Large intestine (tissue), 3 donors: ENCODE data around the gene MAP3K4. TPM values are rescaled to one million over a fixed set of nuclear protein-coding genes. Genes with fewer than 3 reads are reported as not detected.
"Not testable (repeated sequence)": the region's sequence is repeated elsewhere in the genome, so short reads cannot be mapped to it uniquely, and the experiment has no call there.

Source experiments
- DNase-seq, 2 donors: peaks; one replicate each; pipeline versions ENCODE4 v3.0.0 to v3.0.0-alpha.2; 2013
- H3K27ac ChIP-seq: one replicate; pipeline ENCODE4 v1.5.1; 2013; ENCODE audit warnings: low read length
- H3K27me3 ChIP-seq: 2 replicates; pipeline ENCODE4 v1.6.1; 2013; ENCODE audit warnings: low read length; ENCODE audit not compliant: control insufficient read depth, insufficient read depth
- H3K36me3 ChIP-seq: 2 replicates; pipeline ENCODE4 v1.6.1; 2013; ENCODE audit warnings: low read length; ENCODE audit not compliant: control insufficient read depth, insufficient read depth
- H3K4me1 ChIP-seq: one replicate; pipeline ENCODE4 v1.6.1; 2013; ENCODE audit warnings: low read length; ENCODE audit not compliant: control insufficient read depth, insufficient read depth
- H3K4me3 ChIP-seq: one replicate; pipeline ENCODE4 v1.5.1; 2013; ENCODE audit warnings: low read length
- H3K9me3 ChIP-seq: one replicate; pipeline ENCODE4 v1.6.1; 2013; ENCODE audit warnings: mild to moderate bottlenecking, low read depth, low read length, moderate library complexity; ENCODE audit not compliant: control insufficient read depth
- WGBS: methylation state at CpG from one replicate; pipeline ENCODE4 v1.1.5; 2013; ENCODE audit warnings: low lambda C conversion rate; ENCODE audit not compliant: insufficient coverage; 5-methylcytosine and 5-hydroxymethylcytosine counted together
- polyA plus RNA-seq: library from polyadenylated mRNA; unstranded; fragments of 120-200 nt; gene quantifications from one replicate; pipeline ENCODE4 v1.2.1, GENCODE V29; 2013

MAP3K4 gene
- polyA plus RNA-seq, 1 donor: 30.1 TPM

DNA sequence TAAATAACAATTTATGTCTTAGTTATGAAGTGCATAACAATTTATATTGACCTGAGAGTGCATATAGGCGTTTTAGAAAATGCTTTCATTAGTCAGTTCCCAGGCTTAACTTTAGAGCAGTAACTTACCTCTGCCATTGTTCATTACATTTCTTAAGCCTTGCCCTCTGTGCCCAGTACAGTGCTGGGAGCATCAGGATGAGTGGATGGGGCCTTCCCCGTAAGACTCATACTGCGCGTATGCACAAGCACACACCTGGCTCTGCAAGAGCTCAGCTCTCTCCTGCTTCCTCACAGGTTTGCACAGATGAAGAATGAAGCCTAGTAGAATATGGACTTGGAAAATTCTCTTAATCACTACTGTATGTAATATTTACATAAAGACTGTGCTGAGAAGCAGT lies 125.0 kb downstream of the MAP3K4 start:
- WGBS: no CpG with 5 or more reads among the region's 4 CpGs
- Histone ChIP-seq H3K27ac (no peak overlapping the region), H3K9me3 (no peaks in the 10 kb centered on the region)

DNA sequence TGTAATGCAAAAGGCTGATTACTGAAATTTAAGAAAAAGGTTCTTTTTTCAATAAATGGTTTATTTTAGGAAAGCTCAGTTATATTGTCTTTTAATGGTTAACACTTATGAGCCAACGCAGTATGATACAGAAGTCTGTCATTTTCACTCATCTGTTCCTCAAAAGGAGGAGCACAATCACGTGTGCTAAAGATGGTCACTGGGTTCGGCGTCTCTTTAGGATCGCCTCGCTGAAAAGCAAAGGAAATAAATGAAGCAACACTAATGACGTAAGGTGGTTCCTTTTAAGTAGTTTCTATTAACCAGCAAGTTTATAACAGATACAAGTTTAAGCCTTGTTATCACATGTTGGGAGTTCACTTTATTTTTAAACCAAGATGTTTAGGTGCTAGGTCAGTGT lies 125.7 kb downstream of the MAP3K4 start:
- no peak overlapping the region for H3K27ac ChIP-seq
- no peak overlapping the region for H3K4me3 ChIP-seq
- no peaks in the 10 kb centered on the region for H3K4me1 ChIP-seq
- 93% methylated on average over 5 of the region's 7 CpGs for WGBS
- no peaks in the 10 kb centered on the region for H3K27me3 ChIP-seq
- no peaks in the 10 kb centered on the region for H3K9me3 ChIP-seq
- peaks cover 60% of the 10 kb centered on the region for H3K36me3 ChIP-seq
- no peak for DNase-seq

More for the DNA sequence above, 125.0 kb downstream of the MAP3K4 start:
- Histone ChIP-seq H3K4me3 (no peak overlapping the region), H3K4me1 (no peaks in the 10 kb centered on the region), H3K36me3 (peaks cover 67% of the 10 kb centered on the region), H3K27me3 (no peaks in the 10 kb centered on the region)
- no peak for DNase-seq

DNA sequence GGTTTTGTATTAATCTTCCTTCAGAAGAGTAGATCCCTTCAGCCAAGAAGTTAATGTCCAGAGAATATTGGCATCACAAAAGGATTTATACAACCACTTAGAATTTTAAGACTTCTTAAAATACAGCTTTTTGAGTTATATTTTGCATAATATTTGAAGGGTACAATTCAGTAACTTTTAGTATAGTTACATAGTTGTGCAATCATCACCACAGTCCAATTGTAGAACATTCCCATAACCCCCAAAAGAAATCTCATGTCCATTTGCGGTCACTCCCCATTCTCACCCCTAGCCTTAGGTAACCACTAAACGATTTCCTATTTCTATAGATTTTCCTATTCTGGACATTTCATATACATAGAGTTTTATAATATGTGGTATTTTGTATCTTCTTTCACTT lies 126.4 kb downstream of the MAP3K4 start:
- no peak overlapping the region for H3K4me3 ChIP-seq
- no peaks in the 10 kb centered on the region for H3K27me3 ChIP-seq
- no peaks in the 10 kb centered on the region for H3K4me1 ChIP-seq
- H3K9me3 ChIP-seq: no peaks in the 10 kb centered on the region
- H3K36me3 ChIP-seq: peaks cover 54% of the 10 kb centered on the region
- no peak for DNase-seq
- H3K27ac ChIP-seq: no peak overlapping the region
- WGBS: no CpG with 5 or more reads among the region's 2 CpGs

DNA sequence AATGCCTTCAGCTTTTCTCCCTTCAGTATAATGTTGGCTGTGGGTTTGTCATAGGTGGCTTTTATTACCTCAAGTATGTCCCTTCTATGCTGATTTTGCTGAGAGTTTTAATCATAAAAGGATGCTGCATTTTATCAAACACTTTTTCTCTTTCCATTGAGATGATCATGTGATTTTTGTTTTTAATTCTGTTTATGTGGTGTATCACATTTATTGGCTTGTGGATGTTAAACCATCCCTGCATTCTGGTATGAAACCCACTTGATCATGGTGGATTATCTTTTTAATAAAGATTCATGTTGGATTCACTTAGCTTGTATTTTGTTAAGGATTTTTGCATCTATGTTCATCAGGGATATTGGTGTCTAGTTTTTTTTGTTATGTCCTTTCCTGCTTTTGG lies 131.8 kb downstream of the MAP3K4 start:
- H3K4me1 ChIP-seq, H3K9me3 ChIP-seq, H3K27me3 ChIP-seq, H3K27ac ChIP-seq, DNase-seq, H3K4me3 ChIP-seq: not testable (repeated sequence)
- H3K36me3 ChIP-seq: peaks cover 21% of the 10 kb centered on the region

DNA sequence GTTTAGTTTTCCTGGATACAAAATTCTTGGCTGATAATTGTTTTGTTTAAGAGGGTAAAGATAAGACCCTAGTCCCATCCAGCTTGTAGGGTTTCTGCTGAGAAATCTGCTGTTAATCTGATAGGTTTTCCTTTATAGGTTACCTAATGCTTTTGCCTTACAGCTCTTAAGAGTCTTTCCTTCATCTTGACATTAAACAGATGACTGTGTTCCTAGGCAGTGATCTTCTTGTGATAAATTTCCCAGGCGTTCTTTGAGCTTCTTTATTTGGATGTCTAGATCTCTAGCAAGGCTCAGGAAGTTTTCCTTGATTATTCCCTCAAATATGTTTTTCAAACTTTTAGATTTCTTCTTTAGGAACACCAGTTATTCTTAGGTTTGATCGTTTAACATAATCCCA lies 134.0 kb downstream of the MAP3K4 start:
- 100% methylated on average over 2 of the region's 2 CpGs for WGBS
- Histone ChIP-seq H3K36me3 (peaks cover 17% of the 10 kb centered on the region), H3K27ac (no peak overlapping the region), H3K27me3 (no peaks in the 10 kb centered on the region), H3K9me3 (no peaks in the 10 kb centered on the region), H3K4me3 (no peak overlapping the region), H3K4me1 (no peaks in the 10 kb centered on the region)
- no peak for DNase-seq

DNA sequence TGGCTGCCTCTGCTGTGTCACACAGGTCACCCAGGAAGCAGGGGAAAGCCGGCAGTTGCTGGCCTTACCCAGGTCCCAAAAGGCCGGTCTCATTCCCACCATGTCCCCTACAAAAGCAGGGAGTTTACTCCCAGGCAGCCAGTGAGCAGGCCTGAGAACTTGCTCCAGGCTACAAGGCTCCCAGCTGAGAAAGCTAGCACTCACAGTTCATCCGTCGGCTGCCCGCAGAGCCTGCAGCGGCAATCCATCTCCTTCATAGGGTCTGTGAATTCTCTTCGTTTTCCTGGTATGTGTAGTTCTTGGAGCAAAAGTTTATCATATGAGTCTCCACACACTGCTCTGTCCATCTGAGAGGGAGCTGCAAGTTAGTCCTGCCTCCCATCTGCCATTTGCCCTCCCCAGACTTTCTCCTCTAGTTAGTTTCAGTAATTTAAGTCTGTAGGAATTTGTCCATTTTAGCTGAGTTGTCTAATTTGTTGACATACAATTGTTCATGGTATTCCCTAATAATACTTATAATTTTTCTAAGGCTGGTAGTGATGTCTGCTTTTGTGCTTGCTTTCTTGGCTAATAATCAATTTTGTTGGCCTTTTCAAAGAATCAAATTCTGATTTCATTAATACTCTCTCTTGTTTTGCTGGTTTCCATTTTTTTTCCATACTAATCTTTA lies 135.6 kb downstream of the MAP3K4 start:
- no peaks in the 10 kb centered on the region for H3K9me3 ChIP-seq
- no peak for DNase-seq
- H3K27me3 ChIP-seq: no peaks in the 10 kb centered on the region
- H3K36me3 ChIP-seq: peaks cover 16% of the 10 kb centered on the region
- WGBS: no CpG with 5 or more reads among the region's 7 CpGs
- H3K27ac ChIP-seq: no peak overlapping the region
- H3K4me1 ChIP-seq: no peaks in the 10 kb centered on the region
- no peak overlapping the region for H3K4me3 ChIP-seq

DNA sequence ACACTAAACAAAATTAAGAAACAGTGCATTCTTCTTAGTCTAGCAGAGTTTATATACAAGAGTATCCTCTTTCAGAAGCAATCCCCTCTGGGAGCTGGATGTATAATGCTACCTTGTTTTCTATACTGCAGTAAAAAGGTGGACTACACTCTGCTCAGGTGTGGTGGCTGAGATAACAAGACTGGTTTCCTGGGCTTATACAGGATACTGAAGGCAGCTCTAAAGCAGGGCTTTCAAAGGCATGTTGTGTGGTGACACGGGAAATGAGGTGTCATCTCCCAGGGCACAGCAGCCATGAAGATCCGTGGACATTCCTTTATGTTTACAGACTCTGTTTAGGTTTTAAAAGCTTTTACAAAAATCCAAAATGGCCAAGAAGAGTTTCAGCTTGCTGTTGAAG lies 136.7 kb downstream of the MAP3K4 start:
- H3K27me3 ChIP-seq: no peaks in the 10 kb centered on the region
- H3K27ac ChIP-seq: no peak overlapping the region
- no peaks in the 10 kb centered on the region for H3K9me3 ChIP-seq
- H3K4me1 ChIP-seq: no peaks in the 10 kb centered on the region
- no peak overlapping the region for H3K4me3 ChIP-seq
- DNase-seq: no peak
- WGBS: no CpG with 5 or more reads among the region's 2 CpGs
- peaks cover 22% of the 10 kb centered on the region for H3K36me3 ChIP-seq

DNA sequence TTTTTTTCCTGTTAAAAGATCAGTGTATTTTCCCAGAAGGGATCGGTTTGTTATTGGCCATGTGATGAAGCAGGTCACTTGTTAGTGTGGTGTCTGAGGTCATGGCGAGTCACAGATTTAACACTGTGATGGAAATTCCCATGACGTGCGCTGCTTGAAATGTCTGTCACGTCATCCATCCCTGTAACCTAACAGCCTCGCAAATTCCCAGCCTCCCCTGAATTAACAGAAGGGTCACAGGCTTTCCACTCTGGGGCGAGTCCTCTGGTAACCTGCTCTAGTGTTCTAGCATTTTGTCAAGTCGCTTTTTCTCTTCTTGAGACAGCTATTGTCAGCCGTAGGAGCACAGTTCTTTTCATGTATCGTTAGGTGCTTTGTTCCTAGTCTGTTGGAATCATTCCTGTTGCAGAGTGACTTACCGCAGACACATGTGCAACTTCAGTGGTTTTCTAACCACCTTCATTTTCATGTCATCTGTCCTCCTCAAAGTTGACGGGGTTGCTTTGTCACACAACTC lies 137.2 kb downstream of the MAP3K4 start:
- H3K27ac ChIP-seq: no peak overlapping the region
- WGBS: no CpG with 5 or more reads among the region's 12 CpGs
- peaks cover 21% of the 10 kb centered on the region for H3K36me3 ChIP-seq
- H3K4me3 ChIP-seq: no peak overlapping the region
- no peaks in the 10 kb centered on the region for H3K9me3 ChIP-seq
- H3K4me1 ChIP-seq: no peaks in the 10 kb centered on the region
- no peaks in the 10 kb centered on the region for H3K27me3 ChIP-seq
- no peak for DNase-seq

DNA sequence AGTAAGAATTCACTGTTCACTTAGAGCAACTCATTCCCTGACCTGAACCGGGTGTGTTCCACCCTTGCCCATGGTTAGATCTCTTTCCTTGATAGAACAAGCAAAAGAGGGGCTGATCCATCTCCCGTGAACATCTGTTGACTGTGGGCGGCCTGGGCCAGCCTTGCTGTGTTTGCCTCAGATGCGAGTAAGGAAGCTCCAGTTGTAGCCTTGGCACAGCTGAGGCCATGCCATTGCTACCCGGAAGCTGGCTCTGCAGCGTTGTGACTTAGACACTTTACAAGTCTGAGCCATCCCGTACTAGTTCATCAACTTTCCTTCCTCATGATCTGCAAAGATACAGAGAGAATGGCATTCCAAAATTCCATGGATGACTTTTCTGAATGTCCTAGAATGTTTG lies 139.0 kb downstream of the MAP3K4 start:
- H3K36me3 ChIP-seq: peaks cover 29% of the 10 kb centered on the region
- H3K9me3 ChIP-seq: no peaks in the 10 kb centered on the region
- H3K4me1 ChIP-seq: no peaks in the 10 kb centered on the region
- DNase-seq: no peak
- no peaks in the 10 kb centered on the region for H3K27me3 ChIP-seq
- H3K27ac ChIP-seq: no peak overlapping the region
- WGBS: no CpG with 5 or more reads among the region's 7 CpGs
- no peak overlapping the region for H3K4me3 ChIP-seq

DNA sequence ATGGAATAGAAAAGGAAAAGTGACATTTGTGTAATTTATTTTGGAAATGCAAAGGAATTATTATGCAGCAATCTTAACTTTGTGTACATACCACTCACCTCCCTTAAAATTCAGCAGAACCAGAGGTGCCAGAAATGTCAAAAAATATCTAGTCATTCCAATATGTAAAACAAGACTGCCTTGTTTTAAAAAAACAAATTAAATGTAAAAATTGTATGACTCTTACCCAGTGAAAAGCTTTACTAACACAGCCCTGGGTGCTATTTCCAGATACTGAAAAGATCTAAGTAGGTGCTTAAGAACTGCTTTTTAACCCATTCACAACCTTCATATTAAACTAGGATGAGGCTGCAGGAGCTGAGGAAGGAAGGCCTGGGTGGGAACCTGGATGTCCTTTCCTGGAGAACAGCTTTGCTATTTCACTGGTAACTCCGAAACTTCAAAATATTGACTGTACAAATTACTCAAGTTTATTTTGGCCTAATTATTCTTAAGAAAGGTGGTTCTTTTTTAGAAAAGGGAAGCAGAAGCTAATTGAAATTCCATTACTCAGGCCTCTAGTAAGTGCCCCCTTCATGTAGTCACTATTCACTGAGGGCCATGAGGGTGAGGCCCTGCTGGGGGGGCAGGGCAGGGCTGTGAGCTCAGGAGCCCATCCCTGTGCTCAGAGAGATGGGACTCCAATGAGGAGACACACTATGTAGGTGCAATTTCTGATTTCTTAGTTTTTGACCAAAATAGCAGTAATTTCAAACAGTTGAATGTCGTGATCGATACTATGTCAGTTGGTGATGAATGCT lies 139.6 kb downstream of the MAP3K4 start:
- no peak overlapping the region for H3K4me3 ChIP-seq
- no peak overlapping the region for H3K27ac ChIP-seq
- no CpG with 5 or more reads among the region's 3 CpGs for WGBS
- no peaks in the 10 kb centered on the region for H3K27me3 ChIP-seq
- DNase-seq: no peak
- peaks cover 29% of the 10 kb centered on the region for H3K36me3 ChIP-seq
- H3K4me1 ChIP-seq: no peaks in the 10 kb centered on the region
- H3K9me3 ChIP-seq: no peaks in the 10 kb centered on the region
